Ishikawa (cell line): Measurements from ENCODE around the gene LRIG3.

ENCODE experiments used
- MAX ChIP-seq: IDR thresholded peaks from 2 replicates; pipeline ENCODE4 v1.6.1; 2012
- NFIC ChIP-seq: IDR thresholded peaks from 2 replicates; pipeline ENCODE4 v1.6.1; 2012

DNA sequence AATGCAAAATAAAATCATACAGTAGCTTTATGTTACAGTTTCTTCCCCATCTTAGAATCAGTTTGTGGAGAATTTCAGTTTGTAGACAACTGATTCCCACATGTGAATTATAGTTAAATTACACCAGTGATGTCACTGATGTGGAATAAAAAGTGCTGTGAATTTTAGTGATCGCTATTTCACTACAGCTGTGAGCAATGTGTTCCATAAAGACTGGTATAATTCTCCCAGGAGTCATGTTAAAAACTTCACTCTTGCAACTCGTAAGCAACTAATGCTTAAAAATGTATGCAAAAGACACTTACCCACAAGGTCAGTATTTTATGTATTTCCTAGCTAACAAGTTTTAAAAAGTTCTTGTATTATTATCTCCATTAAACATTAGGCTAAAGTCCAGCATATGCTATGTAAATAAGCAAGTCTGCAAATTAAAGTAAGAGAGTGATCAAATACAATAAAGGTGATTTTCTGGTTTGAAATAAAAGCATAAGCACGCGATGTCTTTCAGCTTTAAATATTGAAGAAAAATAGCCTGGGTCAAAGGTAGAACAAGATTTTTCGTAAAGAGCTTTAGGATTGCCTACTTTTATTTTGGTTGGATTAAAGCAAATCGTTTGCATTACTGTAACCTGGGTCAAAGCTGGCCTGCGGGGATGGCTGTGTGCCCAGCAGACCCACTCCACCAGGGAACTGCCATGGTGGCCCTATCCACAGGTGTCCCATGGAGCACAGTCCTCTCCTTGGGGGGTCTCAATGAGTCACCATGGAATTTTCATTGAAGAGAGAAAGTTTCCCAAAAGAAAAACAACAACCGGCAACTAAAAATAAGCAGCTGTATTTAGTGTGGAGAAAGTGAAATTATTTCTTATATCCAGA is 12.7 kb upstream of the LRIG3 start:
- TF ChIP-seq MAX: no peak
- no peak for TF ChIP-seq NFIC
